GM18526 (cell line): Measurements from ENCODE around the gene TMEM8B.

Source experiments
- POLR2A ChIP-seq: IDR thresholded peaks from 3 replicates; pipeline ENCODE4 v1.6.1; 2011; ENCODE audit not compliant: insufficient read length; ENCODE audit errors: extremely low read depth

The TMEM8B gene

GRCh38 chr9:35914301-35914807, 85.3 kb downstream of the TMEM8B start:
- no peak for TF ChIP-seq POLR2A
